DND-41 (cell line): ENCODE measurements around the gene TTLL9.

Experiments
- EZH2 ChIP-seq: IDR thresholded peaks from 3 replicates; pipeline ENCODE4 v1.6.1; 2012; ENCODE audit warnings: borderline replicate concordance, low read depth, mild to moderate bottlenecking, moderate library complexity, low read length, inconsistent platforms; ENCODE audit not compliant: severe bottlenecking
- TF ChIP-seq, protein P1 (sequence below): IDR thresholded peaks from 2 replicates; pipeline ENCODE4 v1.5.1; 2012; ENCODE audit warnings: borderline replicate concordance, low read length, moderate library complexity, mild to moderate bottlenecking; ENCODE audit not compliant: poor library complexity, severe bottlenecking; ENCODE audit errors: extremely low read depth

DNA sequence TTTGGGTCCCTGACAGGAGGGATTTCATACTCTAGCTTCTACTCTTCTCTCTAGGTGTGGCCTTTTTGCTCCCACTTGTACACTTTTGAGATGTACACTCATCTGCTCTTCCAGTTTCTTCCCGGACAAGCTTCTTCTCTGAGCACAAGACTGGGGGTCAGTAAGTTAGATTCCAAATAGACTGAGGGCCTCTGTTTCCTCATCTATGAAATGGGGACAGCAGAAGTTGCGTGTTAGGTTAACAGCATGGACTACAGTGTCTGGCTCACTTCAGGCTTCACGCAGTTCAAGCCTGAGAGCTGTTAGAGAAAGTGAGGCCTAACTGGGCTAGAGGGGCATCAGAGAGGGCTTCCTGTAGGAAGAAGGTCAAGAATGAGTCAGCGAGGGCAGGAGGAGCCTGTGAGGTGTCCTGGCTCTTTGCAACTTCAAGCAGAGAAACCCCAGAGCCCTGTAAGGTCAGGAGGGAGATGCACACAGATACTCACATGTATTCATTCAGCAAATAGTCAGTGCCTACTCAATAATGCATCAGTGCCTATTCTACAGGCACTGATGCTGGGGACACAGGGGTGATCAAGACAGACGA lies 118.1 kb downstream of the TTLL9 start:
- TF ChIP-seq, protein P1, sequence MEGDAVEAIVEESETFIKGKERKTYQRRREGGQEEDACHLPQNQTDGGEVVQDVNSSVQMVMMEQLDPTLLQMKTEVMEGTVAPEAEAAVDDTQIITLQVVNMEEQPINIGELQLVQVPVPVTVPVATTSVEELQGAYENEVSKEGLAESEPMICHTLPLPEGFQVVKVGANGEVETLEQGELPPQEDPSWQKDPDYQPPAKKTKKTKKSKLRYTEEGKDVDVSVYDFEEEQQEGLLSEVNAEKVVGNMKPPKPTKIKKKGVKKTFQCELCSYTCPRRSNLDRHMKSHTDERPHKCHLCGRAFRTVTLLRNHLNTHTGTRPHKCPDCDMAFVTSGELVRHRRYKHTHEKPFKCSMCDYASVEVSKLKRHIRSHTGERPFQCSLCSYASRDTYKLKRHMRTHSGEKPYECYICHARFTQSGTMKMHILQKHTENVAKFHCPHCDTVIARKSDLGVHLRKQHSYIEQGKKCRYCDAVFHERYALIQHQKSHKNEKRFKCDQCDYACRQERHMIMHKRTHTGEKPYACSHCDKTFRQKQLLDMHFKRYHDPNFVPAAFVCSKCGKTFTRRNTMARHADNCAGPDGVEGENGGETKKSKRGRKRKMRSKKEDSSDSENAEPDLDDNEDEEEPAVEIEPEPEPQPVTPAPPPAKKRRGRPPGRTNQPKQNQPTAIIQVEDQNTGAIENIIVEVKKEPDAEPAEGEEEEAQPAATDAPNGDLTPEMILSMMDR, result no peak
- no peak for TF ChIP-seq EZH2
